Spinal cord (tissue), 10 donors: ENCODE data around the gene LSP1. TPM values are rescaled to one million over a fixed set of nuclear protein-coding genes. Genes with fewer than 3 reads are reported as not detected.

Experiments
- DNase-seq, 6 donors: peaks; one replicate each; pipeline versions ENCODE4 v3.0.0 to v3.0.0-alpha.2; 2013 to 2015; ENCODE audit warnings: low spot score in 6 of 6, low read depth in 4 of 6
- H3K27ac ChIP-seq: one replicate; pipeline ENCODE4 v1.5.1; 2013; ENCODE audit warnings: low read depth, low read length, control low read depth
- H3K27me3 ChIP-seq: one replicate; pipeline ENCODE4 v1.6.1; 2013; ENCODE audit warnings: low read length; ENCODE audit not compliant: control insufficient read depth, insufficient read depth
- H3K36me3 ChIP-seq: one replicate; pipeline ENCODE4 v1.6.1; 2013; ENCODE audit warnings: low read length; ENCODE audit not compliant: control insufficient read depth, insufficient read depth
- H3K4me1 ChIP-seq: one replicate; pipeline ENCODE4 v1.6.1; 2013; ENCODE audit warnings: low read length; ENCODE audit not compliant: control insufficient read depth, insufficient read depth
- H3K4me3 ChIP-seq: one replicate; pipeline ENCODE4 v1.5.1; 2013; ENCODE audit warnings: low read depth, low read length, control low read depth
- H3K9me3 ChIP-seq: one replicate; pipeline ENCODE4 v1.6.1; 2013; ENCODE audit warnings: low read length; ENCODE audit not compliant: control insufficient read depth, insufficient read depth
- WGBS: methylation state at CpG from one replicate; pipeline ENCODE4 v1.1.5; 2013; ENCODE audit warnings: missing lambda C conversion rate; ENCODE audit not compliant: insufficient coverage; 5-methylcytosine and 5-hydroxymethylcytosine counted together
- polyA plus RNA-seq, 2 donors: library from polyadenylated mRNA; unstranded; fragments of 120-200 nt; gene quantifications; one replicate each; pipeline ENCODE4 v1.2.1, GENCODE V29; 2013; ENCODE audit not compliant: insufficient read length in 2 of 2
- total RNA-seq, 2 donors: library from RNA; depleted of rRNA in 1 of 2; stranded (reverse); fragments of 120-200 nt in 1 of 2; fragments of >200 nt in 1 of 2; gene quantifications; one replicate each; pipeline versions ENCODE4 v1.2.3 to v1.2.4, GENCODE V29; 2013 to 2014
- donor health status: healthy.

Gene LSP1
- total and polyA plus RNA-seq, 4 donors: 2.1 to 10.6 (median 7.9) TPM

DNA sequence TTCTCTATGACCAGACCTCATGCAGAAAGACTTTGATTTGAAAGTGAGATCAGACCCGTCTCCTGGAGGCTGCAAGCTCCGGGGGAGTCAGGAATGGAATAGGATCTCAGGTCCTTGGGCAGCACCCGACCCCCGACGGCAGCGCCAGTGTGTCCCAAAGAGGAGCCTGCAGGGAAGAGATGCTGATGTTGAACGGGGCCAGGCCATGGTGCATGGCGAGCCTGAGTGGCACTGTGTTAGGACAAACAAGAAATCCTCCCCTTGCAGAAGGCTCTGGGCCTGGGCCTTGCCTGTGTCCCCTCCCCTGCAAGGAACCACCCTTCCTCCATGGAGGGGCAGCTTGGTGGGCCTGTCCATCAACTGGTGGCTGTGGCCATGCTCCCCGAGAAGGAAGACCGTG lies 38.2 kb upstream of the LSP1 start:
- peaks cover 4% of the 10 kb centered on the region for H3K4me1 ChIP-seq
- no peak for DNase-seq
- 85% methylated on average over 10 of the region's 10 CpGs for WGBS
- H3K9me3 ChIP-seq: peaks cover 2% of the 10 kb centered on the region
- H3K27me3 ChIP-seq: no peaks in the 10 kb centered on the region
- no peak overlapping the region for H3K27ac ChIP-seq
- H3K4me3 ChIP-seq: no peak overlapping the region
- no peaks in the 10 kb centered on the region for H3K36me3 ChIP-seq

DNA sequence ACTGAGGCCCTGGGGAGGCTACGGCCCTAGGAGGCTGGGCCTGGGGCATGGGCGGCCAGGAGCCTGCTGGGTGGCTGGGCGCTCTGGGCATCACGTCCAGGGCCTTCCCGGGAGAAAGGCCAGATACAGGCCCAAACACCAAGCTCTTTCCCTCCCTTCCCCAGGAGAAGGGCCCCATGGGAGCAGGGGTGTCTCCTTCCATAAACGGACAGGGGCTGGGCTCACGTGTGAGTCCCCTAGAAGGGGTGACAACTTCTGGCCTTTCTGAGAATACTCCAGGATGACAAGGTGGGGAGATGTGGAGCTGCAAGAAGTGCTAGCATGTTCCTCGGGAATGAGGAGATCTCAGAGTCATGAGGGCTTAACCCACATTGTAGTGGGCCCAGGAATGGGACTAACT lies 37.6 kb upstream of the LSP1 start:
- H3K9me3 ChIP-seq: peaks cover 2% of the 10 kb centered on the region
- H3K27me3 ChIP-seq: no peaks in the 10 kb centered on the region
- DNase-seq: no peak
- H3K27ac ChIP-seq: no peak overlapping the region
- H3K4me1 ChIP-seq: peaks cover 4% of the 10 kb centered on the region
- 90% methylated on average over 7 of the region's 8 CpGs for WGBS
- no peaks in the 10 kb centered on the region for H3K36me3 ChIP-seq
- no peak overlapping the region for H3K4me3 ChIP-seq

DNA sequence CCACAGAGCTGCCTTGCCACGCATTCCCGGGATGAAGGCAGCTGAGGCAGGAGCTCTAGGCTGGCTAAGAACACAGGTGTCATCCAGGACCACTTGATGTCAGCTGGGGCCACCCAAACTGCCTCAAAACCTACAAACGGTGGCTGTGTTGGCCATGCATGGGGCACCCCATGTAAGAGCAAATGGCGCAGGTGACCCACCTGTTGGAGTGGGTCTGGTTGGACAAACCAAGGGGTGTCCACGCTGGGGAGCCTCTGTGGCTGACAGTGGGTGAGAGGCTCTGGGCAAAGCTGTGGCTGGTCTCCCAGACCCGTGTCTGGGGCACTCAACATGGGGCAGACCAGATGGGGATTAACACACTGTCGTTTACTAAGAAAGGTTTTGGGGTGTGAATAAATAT lies 37.1 kb upstream of the LSP1 start:
- H3K4me3 ChIP-seq: no peak overlapping the region
- DNase-seq: no peak
- H3K27me3 ChIP-seq: no peaks in the 10 kb centered on the region
- H3K9me3 ChIP-seq: peaks cover 2% of the 10 kb centered on the region
- WGBS: 89% methylated on average over 7 of the region's 7 CpGs
- H3K4me1 ChIP-seq: peaks cover 4% of the 10 kb centered on the region
- H3K27ac ChIP-seq: no peak overlapping the region
- H3K36me3 ChIP-seq: no peaks in the 10 kb centered on the region

DNA sequence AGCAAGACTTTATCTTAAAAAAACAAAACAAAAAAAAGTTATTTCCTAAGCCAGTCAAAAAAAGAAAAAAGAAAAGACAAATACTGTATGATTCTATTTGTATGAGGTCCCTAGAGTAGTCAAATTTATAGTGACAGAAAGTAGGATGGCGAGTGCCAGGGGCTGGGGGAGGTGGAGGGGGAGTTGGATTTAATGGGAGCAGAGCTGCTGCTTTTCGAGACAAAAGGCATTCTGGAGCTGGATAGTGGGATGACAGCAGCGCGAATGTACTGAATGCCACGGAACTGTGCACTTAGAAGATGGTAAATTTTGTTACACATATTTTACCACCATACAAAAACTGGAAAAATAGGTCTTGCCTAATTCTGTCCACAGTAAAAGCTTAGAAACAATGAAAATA lies 35.9 kb upstream of the LSP1 start:
- peaks cover 2% of the 10 kb centered on the region for H3K9me3 ChIP-seq
- peaks cover 4% of the 10 kb centered on the region for H3K4me1 ChIP-seq
- H3K4me3 ChIP-seq: no peak overlapping the region
- WGBS: 55% methylated on average over 1 of the region's 5 CpGs
- no peak for DNase-seq
- no peaks in the 10 kb centered on the region for H3K27me3 ChIP-seq
- no peak overlapping the region for H3K27ac ChIP-seq
- H3K36me3 ChIP-seq: no peaks in the 10 kb centered on the region

DNA sequence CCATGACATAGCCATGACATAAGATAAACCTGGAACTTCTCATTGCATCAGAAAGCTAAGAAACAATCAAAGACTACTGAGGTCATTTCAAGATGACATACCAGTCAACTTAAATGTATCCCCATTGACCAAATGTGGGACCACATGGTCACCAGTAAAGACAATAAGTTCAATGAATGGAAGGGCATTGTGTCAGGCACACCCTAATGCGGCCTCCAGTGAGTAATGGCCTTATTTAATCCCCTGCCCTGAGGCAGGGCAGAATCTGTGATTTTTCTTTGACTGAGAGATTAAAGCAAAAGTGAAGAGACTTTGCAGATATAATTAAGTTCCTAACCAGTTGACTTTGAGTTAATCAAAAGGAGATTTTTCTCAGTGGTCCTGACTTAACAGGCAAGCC lies 35.4 kb upstream of the LSP1 start:
- H3K27me3 ChIP-seq: no peaks in the 10 kb centered on the region
- H3K4me3 ChIP-seq: no peak overlapping the region
- no peaks in the 10 kb centered on the region for H3K36me3 ChIP-seq
- peaks cover 4% of the 10 kb centered on the region for H3K4me1 ChIP-seq
- no peaks in the 10 kb centered on the region for H3K9me3 ChIP-seq
- 50% methylated on average over 1 of the region's 1 CpG for WGBS
- no peak for DNase-seq
- no peak overlapping the region for H3K27ac ChIP-seq

DNA sequence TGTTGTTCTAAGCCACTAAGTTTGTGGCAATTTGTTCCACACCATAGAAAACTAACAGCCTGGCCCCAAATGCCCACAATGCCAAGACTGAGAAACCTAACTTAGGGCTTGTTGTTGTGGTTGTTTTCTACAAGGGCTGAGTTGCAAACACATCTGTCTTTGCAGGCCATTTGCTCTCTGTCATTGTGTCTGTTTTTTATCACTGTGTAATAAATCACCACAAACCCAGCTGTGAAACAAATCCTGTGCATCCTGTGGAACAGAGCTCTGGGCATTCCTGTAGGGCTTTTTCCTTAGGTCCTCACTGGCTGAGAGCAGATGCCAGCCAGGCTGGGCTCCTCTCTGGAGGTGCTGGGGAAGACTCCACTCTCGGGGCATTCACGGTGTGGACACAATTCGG lies 33.8 kb upstream of the LSP1 start:
- 72% methylated on average over 3 of the region's 3 CpGs for WGBS
- no peaks in the 10 kb centered on the region for H3K27me3 ChIP-seq
- peaks cover 4% of the 10 kb centered on the region for H3K4me1 ChIP-seq
- no peak overlapping the region for H3K27ac ChIP-seq
- no peaks in the 10 kb centered on the region for H3K9me3 ChIP-seq
- H3K36me3 ChIP-seq: no peaks in the 10 kb centered on the region
- no peak for DNase-seq
- H3K4me3 ChIP-seq: no peak overlapping the region

DNA sequence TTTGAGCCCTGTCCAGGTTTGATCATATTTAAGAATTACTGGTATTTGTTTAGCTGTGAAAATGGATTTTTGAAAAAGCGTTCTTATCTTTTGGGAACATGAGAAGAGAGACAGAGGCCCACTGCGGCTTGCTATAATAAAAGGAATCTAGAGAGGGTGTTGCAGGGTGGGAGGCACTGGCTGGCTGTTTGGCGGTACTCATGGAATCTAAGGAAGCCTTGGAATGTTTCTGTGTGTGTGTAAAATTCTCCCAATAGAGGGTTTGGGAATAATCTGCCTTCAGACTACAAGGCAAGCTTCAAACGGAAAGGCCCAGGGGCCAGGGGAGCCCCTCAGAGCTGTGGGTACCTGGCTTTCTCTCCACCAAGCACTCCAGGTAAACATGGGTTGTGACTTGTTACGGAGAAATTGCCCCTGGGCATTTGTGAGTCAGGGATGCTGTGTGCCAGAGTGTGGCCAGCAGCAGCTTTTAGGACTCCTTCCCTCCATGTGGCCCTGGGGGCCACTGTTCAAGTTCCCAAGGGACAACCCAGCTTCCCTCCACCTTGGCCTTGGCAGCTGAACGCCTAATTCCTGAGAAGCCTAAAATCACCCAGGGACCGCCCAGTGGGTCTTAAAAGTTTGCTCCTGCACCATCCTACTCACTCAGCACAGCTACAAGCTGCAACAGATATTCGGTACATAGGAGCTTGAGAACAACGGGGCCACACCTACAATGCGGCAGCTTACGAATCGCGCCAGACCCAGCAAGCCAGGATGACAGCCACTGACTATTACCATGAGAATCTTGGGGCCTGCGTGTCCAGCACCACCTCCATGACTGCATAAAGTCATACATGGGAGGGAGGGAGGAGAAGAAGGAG lies 32.2 kb upstream of the LSP1 start:
- Histone ChIP-seq H3K9me3 (no peaks in the 10 kb centered on the region), H3K27ac (no peak overlapping the region), H3K36me3 (no peaks in the 10 kb centered on the region), H3K4me3 (no peak overlapping the region), H3K27me3 (peaks cover 2% of the 10 kb centered on the region), H3K4me1 (peaks cover 14% of the 10 kb centered on the region)
- no peak for DNase-seq
- 90% methylated on average over 11 of the region's 14 CpGs for WGBS

DNA sequence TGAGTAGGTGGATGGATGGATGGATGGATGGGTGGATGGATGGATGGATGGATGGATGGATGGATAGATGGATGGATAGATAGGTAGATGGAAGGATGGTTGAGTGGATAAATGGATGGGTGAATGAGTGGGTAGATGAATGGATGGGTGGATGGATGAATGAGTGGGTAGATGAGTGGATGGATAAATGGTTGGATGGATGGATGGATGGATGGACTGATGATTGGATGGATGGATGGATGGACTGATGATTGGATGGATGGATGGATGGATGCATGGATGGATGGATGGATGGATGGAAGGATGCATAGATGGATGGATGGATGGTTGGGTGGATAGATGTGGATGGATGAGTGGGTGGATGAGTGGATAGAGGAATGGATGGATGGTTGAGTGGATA lies 31.3 kb upstream of the LSP1 start:
- H3K27ac ChIP-seq: no peak overlapping the region
- no peaks in the 10 kb centered on the region for H3K9me3 ChIP-seq
- H3K36me3 ChIP-seq: no peaks in the 10 kb centered on the region
- no peak for DNase-seq
- peaks cover 22% of the 10 kb centered on the region for H3K4me1 ChIP-seq
- no peak overlapping the region for H3K4me3 ChIP-seq
- peaks cover 2% of the 10 kb centered on the region for H3K27me3 ChIP-seq

DNA sequence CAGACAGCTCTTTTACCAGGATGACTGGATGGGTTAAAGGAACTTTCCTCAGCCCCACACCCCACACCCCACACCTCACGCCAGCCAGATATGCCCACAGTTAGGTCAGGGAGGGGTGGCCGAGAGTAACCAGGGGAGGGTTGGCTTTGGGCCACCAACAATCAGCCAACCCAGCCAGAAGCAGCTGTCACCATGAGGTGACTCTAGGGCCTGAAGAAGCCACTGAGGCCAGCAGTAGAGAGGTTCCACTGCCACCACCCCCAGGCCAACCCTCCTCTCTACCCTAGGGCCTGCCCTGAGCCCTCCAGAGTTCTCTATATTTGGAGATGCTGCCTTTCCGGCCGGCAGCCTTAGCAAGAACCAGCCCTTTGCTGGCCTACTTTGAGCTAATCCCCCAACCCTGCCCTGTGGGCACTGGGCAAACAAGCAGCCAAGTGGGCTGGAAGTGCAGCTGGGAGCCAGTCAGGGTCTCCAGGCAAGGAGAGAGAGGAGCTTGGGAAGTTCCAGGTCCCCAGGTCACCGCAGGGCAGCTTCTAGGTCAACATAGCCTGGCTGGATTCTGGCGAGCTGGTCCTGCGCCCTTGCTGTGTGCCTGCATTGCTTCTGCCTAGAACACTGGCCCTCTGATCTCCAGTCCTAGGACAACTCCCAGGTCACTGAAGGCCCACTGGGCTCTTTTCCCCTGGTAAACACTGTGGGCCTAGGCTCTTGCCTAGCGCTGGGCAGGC lies 30.1 kb upstream of the LSP1 start:
- no peaks in the 10 kb centered on the region for H3K9me3 ChIP-seq
- H3K4me3 ChIP-seq: no peak overlapping the region
- no peak overlapping the region for H3K27ac ChIP-seq
- H3K36me3 ChIP-seq: no peaks in the 10 kb centered on the region
- peaks cover 2% of the 10 kb centered on the region for H3K27me3 ChIP-seq
- WGBS: 86% methylated on average over 5 of the region's 8 CpGs
- DNase-seq: no peak
- H3K4me1 ChIP-seq: peaks cover 35% of the 10 kb centered on the region
